K562 (cell line): Measurements from ENCODE around the gene METRNL.

Experiments
- ATF1 ChIP-seq, 2 experiments: fragments of 450-650 bp in 1 of 2; IDR thresholded peaks; 2 replicates each; pipeline ENCODE4 v1.6.1; 2016; ENCODE audit warnings: missing compliant biosample characterization in 1 of 2, missing genetic modification characterization in 1 of 2
- POLR2A ChIP-seq: fragments of 450-650 bp; conservative IDR thresholded peaks from 2 replicates; pipeline ENCODE4 v1.6.1; 2016
- SIX5 ChIP-seq, 2 experiments: IDR thresholded peaks; 2 replicates each; pipeline ENCODE4 v1.6.1; 2011; ENCODE audit warnings: low read length in 2 of 2, borderline replicate concordance in 1 of 2, low read depth in 1 of 2, mild to moderate bottlenecking in 1 of 2, moderate library complexity in 1 of 2; ENCODE audit not compliant: insufficient read depth in 1 of 2
- TEAD4 ChIP-seq, 2 experiments: sonication (generic) in 1 of 2; formaldehyde crosslinking in 1 of 2; IDR thresholded peaks; 2 replicates each; pipeline versions ENCODE4 v1.6.1 to v1.8.0; 2012 to 2022; ENCODE audit warnings: borderline replicate concordance in 1 of 2, inconsistent platforms in 1 of 2, low read length in 1 of 2, mild to moderate bottlenecking in 1 of 2, missing genetic modification reagents in 1 of 2
- YY1 ChIP-seq, 3 experiments: IDR thresholded peaks; 2 replicates each; pipeline ENCODE4 v1.6.1; 2011; ENCODE audit warnings: low read length in 2 of 3, mild to moderate bottlenecking in 2 of 3, moderate library complexity in 2 of 3, borderline replicate concordance in 1 of 3, control low read depth in 1 of 3, low read depth in 1 of 3; ENCODE audit not compliant: insufficient read depth in 3 of 3, insufficient replicate concordance in 2 of 3, control insufficient read depth in 1 of 3, insufficient read length in 1 of 3; ENCODE audit errors: extremely low read depth in 1 of 3
- ZBTB1 ChIP-seq: sonication (generic); formaldehyde crosslinking; IDR thresholded peaks from 2 replicates; pipeline ENCODE4 v1.8.1; 2023; ENCODE audit warnings: missing genetic modification reagents, low read depth, mild to moderate bottlenecking, borderline replicate concordance
- ZBTB7A ChIP-seq: IDR thresholded peaks from 2 replicates; pipeline ENCODE4 v1.6.1; 2011; ENCODE audit warnings: low read depth, mild to moderate bottlenecking, low read length, moderate library complexity, borderline replicate concordance; ENCODE audit not compliant: control insufficient read depth
- ZNF121 ChIP-seq: sonication (generic); formaldehyde crosslinking; conservative IDR thresholded peaks from 2 replicates; pipeline ENCODE4 v1.8.0; 2022; ENCODE audit warnings: missing genetic modification reagents
- ZNF282 ChIP-seq: sonication (generic); formaldehyde crosslinking; IDR thresholded peaks from 2 replicates; pipeline ENCODE4 v1.8.1; 2023; ENCODE audit warnings: missing genetic modification reagents
- ZNF324 ChIP-seq: fragments of 250-450 bp; sonication (Bioruptor Pico); IDR thresholded peaks from 2 replicates; pipeline ENCODE4 v1.4.0; 2020; ENCODE audit warnings: mild to moderate bottlenecking
- TF ChIP-seq, protein P1 (sequence below), 3 experiments: IDR thresholded peaks in 2 of 3; conservative IDR thresholded peaks in 1 of 3; 2 replicates each; pipeline ENCODE4 v1.5.1; 2011 to 2012; ENCODE audit warnings: low read length in 3 of 3, mild to moderate bottlenecking in 3 of 3, control low read depth in 2 of 3, improper control_type of control experiment in 1 of 3, inconsistent platforms in 1 of 3, low read depth in 1 of 3, mixed read lengths in 1 of 3, moderate library complexity in 1 of 3; ENCODE audit not compliant: insufficient read depth in 2 of 3
- TF ChIP-seq, protein P2 (sequence below): IDR thresholded peaks from 2 replicates; pipeline ENCODE4 v1.6.1; 2014; ENCODE audit warnings: antibody characterized with exemption
- TF ChIP-seq, protein P3 (sequence below): fragments of 200-800 bp; sonication (Bioruptor generic); IDR thresholded peaks from 2 replicates; pipeline ENCODE4 v1.6.1; 2016; ENCODE audit warnings: missing genetic modification characterization, missing compliant biosample characterization
- TF ChIP-seq, protein P4 (sequence below): fragments of 250-450 bp; sonication (Bioruptor Pico); IDR thresholded peaks from 2 replicates; pipeline ENCODE4 v1.5.0; 2020; ENCODE audit warnings: mild to moderate bottlenecking, borderline replicate concordance

DNA sequence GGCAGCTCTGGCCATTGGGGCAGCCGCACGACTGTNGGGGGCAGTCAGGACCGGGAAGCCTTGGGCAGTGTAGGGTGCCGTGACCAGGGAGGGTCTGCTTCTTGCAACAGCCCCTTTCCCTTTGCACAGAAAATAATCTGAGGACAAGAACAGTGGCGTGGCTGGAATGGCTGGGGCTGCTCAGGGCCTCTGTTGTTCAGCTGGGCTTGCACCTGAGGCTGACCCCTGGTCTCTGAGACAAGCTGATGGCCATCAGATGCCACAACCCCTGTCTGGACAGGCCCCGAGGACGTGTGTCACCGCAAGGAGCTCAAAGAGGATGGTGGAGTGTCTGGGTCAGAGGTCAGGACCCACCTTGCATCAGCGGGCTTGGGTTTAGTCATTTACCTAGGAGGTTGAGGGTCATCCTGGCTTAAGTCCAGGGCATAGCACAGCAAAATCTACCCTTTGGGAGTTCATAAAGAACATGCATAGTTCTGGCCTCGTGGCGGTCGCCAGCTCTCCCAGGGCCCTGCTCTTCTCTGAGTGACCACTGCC, 46.9 kb downstream of the METRNL start:
- no peak for TF ChIP-seq ZNF324 (CRISPR knock-in tag)
- no peak for TF ChIP-seq ZBTB1
- TF ChIP-seq, protein P1, sequence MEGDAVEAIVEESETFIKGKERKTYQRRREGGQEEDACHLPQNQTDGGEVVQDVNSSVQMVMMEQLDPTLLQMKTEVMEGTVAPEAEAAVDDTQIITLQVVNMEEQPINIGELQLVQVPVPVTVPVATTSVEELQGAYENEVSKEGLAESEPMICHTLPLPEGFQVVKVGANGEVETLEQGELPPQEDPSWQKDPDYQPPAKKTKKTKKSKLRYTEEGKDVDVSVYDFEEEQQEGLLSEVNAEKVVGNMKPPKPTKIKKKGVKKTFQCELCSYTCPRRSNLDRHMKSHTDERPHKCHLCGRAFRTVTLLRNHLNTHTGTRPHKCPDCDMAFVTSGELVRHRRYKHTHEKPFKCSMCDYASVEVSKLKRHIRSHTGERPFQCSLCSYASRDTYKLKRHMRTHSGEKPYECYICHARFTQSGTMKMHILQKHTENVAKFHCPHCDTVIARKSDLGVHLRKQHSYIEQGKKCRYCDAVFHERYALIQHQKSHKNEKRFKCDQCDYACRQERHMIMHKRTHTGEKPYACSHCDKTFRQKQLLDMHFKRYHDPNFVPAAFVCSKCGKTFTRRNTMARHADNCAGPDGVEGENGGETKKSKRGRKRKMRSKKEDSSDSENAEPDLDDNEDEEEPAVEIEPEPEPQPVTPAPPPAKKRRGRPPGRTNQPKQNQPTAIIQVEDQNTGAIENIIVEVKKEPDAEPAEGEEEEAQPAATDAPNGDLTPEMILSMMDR (IDR thresholded peaks at IDR 0.05 in 2 of 3, conservative IDR thresholded peaks at IDR 0.05 in 1 of 3; ENCODE audit: insufficient read depth in 2 of 3, low read depth in 1 of 3, low read length in 3 of 3): 0 out of 6 replicates have a peak, but pooled peaks of 1 of the 3 experiments have one; percentile 13
- TF ChIP-seq POLR2A: no peak
- TF ChIP-seq, protein P2, sequence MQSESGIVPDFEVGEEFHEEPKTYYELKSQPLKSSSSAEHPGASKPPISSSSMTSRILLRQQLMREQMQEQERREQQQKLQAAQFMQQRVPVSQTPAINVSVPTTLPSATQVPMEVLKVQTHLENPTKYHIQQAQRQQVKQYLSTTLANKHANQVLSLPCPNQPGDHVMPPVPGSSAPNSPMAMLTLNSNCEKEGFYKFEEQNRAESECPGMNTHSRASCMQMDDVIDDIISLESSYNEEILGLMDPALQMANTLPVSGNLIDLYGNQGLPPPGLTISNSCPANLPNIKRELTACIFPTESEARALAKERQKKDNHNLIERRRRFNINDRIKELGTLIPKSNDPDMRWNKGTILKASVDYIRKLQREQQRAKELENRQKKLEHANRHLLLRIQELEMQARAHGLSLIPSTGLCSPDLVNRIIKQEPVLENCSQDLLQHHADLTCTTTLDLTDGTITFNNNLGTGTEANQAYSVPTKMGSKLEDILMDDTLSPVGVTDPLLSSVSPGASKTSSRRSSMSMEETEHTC: no peak
- TF ChIP-seq, protein P3, sequence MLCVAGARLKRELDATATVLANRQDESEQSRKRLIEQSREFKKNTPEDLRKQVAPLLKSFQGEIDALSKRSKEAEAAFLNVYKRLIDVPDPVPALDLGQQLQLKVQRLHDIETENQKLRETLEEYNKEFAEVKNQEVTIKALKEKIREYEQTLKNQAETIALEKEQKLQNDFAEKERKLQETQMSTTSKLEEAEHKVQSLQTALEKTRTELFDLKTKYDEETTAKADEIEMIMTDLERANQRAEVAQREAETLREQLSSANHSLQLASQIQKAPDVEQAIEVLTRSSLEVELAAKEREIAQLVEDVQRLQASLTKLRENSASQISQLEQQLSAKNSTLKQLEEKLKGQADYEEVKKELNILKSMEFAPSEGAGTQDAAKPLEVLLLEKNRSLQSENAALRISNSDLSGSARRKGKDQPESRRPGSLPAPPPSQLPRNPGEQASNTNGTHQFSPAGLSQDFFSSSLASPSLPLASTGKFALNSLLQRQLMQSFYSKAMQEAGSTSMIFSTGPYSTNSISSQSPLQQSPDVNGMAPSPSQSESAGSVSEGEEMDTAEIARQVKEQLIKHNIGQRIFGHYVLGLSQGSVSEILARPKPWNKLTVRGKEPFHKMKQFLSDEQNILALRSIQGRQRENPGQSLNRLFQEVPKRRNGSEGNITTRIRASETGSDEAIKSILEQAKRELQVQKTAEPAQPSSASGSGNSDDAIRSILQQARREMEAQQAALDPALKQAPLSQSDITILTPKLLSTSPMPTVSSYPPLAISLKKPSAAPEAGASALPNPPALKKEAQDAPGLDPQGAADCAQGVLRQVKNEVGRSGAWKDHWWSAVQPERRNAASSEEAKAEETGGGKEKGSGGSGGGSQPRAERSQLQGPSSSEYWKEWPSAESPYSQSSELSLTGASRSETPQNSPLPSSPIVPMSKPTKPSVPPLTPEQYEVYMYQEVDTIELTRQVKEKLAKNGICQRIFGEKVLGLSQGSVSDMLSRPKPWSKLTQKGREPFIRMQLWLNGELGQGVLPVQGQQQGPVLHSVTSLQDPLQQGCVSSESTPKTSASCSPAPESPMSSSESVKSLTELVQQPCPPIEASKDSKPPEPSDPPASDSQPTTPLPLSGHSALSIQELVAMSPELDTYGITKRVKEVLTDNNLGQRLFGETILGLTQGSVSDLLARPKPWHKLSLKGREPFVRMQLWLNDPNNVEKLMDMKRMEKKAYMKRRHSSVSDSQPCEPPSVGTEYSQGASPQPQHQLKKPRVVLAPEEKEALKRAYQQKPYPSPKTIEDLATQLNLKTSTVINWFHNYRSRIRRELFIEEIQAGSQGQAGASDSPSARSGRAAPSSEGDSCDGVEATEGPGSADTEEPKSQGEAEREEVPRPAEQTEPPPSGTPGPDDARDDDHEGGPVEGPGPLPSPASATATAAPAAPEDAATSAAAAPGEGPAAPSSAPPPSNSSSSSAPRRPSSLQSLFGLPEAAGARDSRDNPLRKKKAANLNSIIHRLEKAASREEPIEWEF: no peak
- TF ChIP-seq, protein P4, sequence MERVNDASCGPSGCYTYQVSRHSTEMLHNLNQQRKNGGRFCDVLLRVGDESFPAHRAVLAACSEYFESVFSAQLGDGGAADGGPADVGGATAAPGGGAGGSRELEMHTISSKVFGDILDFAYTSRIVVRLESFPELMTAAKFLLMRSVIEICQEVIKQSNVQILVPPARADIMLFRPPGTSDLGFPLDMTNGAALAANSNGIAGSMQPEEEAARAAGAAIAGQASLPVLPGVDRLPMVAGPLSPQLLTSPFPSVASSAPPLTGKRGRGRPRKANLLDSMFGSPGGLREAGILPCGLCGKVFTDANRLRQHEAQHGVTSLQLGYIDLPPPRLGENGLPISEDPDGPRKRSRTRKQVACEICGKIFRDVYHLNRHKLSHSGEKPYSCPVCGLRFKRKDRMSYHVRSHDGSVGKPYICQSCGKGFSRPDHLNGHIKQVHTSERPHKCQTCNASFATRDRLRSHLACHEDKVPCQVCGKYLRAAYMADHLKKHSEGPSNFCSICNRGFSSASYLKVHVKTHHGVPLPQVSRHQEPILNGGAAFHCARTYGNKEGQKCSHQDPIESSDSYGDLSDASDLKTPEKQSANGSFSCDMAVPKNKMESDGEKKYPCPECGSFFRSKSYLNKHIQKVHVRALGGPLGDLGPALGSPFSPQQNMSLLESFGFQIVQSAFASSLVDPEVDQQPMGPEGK (CRISPR knock-in tag): no peak
- no peak for TF ChIP-seq YY1 (IDR thresholded peaks at IDR 0.05; ENCODE audit: borderline replicate concordance in 1 of 3, control insufficient read depth in 1 of 3, extremely low read depth in 1 of 3, insufficient read depth in 3 of 3, insufficient read length in 1 of 3, insufficient replicate concordance in 2 of 3, low read depth in 1 of 3, low read length in 2 of 3)
- TF ChIP-seq ATF1 (CRISPR knock-in tag; IDR thresholded peaks at IDR 0.05): no peak
- TF ChIP-seq ATF1 (tag; IDR thresholded peaks at IDR 0.05): no peak
- no peak for TF ChIP-seq ZNF282 (CRISPR knock-in tag)
- TF ChIP-seq ZBTB7A: no peak
- TF ChIP-seq TEAD4 (IDR thresholded peaks at IDR 0.05; ENCODE audit: low read length): no peak
- no peak for TF ChIP-seq TEAD4 (CRISPR knock-in tag; IDR thresholded peaks at IDR 0.05; ENCODE audit: borderline replicate concordance)
- TF ChIP-seq ZNF121 (CRISPR knock-in tag): no peak
- no peak for TF ChIP-seq SIX5 (IDR thresholded peaks at IDR 0.05; ENCODE audit: borderline replicate concordance in 1 of 2, insufficient read depth in 1 of 2, low read depth in 1 of 2, low read length in 2 of 2)
